Activated T-cell treated with anti-CD3 and anti-CD28 coated beads, Interleukin-2, amount 50 U/mL, for 4 hours (primary cell): ENCODE measurements around the gene FAM199X. TPM values are rescaled to one million over a fixed set of nuclear protein-coding genes. Genes with fewer than 3 reads are reported as not detected.
"Not testable (repeated sequence)": the region's sequence is repeated elsewhere in the genome, so short reads cannot be mapped to it uniquely, and the experiment has no call there.

Experiments used
- ATAC-seq, 2 donors: fragments of 200-7000 bp; cut with Tn5 transposase; one replicate each; pipeline ENCODE4 v1.10.0; 2021
- DNase-seq: peaks from one replicate; pipeline ENCODE4 v3.0.0-alpha.2; 2020
- H3K27me3 Mint-ChIP-seq: one replicate; pipeline ENCODE4 v1.8.0; 2021; ENCODE audit warnings: low read depth, mixed read lengths
- H3K36me3 Mint-ChIP-seq: one replicate; pipeline ENCODE4 v1.8.0; 2022; ENCODE audit warnings: mixed read lengths; ENCODE audit not compliant: insufficient read depth
- H3K4me1 Mint-ChIP-seq: one replicate; pipeline ENCODE4 v1.8.0; 2021; ENCODE audit warnings: low read depth, mixed read lengths
- H3K4me3 Mint-ChIP-seq: one replicate; pipeline ENCODE4 v1.8.0; 2021; ENCODE audit warnings: mild to moderate bottlenecking, moderate library complexity, mixed read lengths
- H3K9me3 Mint-ChIP-seq: one replicate; pipeline ENCODE4 v1.8.0; 2021; ENCODE audit warnings: mixed read lengths
- total RNA-seq, 3 donors: library from RNA; stranded (reverse); gene quantifications; one replicate each; pipeline ENCODE4 v1.2.1, GENCODE V29; 2021

The FAM199X gene
- total RNA-seq, 3 donors from 2014 or later, result 8.0 to 8.2 (median 8.1) TPM

DNA sequence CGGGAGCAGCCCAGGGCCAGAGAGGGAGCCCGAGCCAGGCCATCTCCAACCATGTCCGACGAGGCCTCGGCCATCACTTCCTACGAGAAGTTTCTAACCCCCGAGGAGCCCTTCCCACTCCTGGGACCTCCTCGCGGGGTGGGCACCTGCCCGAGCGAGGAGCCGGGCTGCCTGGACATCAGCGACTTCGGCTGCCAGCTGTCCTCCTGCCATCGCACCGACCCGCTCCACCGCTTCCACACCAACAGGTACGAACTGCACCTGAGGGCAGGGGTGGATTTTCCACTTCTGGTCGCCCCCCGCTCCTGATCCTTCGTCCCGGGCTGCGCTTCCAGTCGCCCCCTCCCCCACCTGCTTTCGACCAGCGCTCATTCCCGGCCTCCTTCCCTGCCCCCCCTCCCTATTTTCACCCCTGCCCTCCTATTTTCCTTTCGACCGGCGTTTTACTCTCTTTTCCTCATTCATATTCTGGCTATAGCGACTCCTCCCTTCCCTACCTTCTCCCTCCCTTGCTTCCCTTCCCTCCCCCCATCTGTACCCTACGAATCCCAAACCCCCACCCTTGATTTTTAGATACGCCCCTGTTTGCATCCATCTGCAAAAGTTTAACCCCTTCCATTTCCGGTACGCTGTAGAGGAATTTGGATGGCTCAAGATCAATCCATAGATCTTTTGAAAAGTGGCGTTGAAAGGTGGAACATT is 633 bp downstream of the FAM199X start:
- no peaks in the 10 kb centered on the region for H3K9me3 Mint-ChIP-seq
- no peak for DNase-seq
- peak in 1 of 2 donors; percentile 8 for ATAC-seq

GRCh38 chrX:104168127-104168526 is 1.9 kb downstream of the FAM199X start:
- H3K4me3 Mint-ChIP-seq, result peak overlapping the region; percentile 82
- no peak for DNase-seq
- H3K36me3 Mint-ChIP-seq, result peaks cover 3% of the 10 kb centered on the region
- H3K27me3 Mint-ChIP-seq, result no peaks in the 10 kb centered on the region
- peaks cover 29% of the 10 kb centered on the region for H3K4me1 Mint-ChIP-seq
- H3K9me3 Mint-ChIP-seq, result no peaks in the 10 kb centered on the region
- ATAC-seq, result no peak

More for the DNA sequence above, 633 bp downstream of the FAM199X start:
- Mint-ChIP-seq H3K36me3 (peaks cover 3% of the 10 kb centered on the region), H3K4me3 (peak overlapping the region; percentile 82), H3K27me3 (no peaks in the 10 kb centered on the region), H3K4me1 (peaks cover 29% of the 10 kb centered on the region)

DNA sequence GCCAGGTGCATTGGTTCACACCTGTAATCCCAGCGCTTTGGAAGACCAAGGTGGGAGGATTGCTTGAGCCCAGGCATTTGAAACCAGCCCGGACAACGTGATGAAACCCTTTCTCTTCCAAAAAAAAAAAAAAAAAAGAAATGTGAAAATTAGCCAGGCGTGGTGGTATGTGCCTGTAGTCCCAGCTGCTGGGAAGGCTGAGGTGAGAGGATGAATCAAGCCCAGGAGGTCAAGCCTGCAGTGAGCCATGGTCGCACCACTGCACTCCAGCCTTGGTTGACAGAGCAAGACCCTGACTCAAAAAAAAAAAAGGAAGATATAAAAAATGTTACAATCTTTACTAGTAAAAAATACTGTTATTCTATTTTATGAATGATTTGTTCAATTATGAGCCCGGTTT is 5.9 kb downstream of the FAM199X start:
- Mint-ChIP-seq H3K9me3 (no peaks in the 10 kb centered on the region), H3K27me3 (no peaks in the 10 kb centered on the region), H3K4me1 (peaks cover 27% of the 10 kb centered on the region), H3K36me3 (peaks cover 7% of the 10 kb centered on the region), H3K4me3 (no peak overlapping the region)
- no peak for ATAC-seq
- DNase-seq, result no peak

DNA sequence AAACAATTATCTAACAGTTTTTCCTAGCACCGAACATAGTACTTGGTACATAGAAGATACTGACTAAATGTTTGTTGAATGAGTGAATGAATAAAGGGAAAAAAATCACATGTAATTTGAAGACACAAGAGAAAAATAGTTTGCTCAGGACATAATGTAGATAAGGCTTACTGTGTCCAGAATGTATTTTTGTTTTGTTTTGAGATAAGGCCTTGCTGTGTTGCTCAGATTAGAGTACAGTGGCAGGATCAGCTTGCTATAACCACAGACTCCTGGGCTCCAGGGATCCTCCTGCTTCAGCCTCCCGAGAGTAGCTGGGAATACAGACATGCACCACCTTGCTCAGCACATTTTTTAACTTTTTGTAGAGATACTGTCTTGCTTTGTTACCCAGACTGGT is 6.5 kb downstream of the FAM199X start:
- Mint-ChIP-seq H3K27me3 (no peaks in the 10 kb centered on the region), H3K4me3 (no peak overlapping the region), H3K4me1 (peaks cover 22% of the 10 kb centered on the region), H3K36me3 (peaks cover 7% of the 10 kb centered on the region), H3K9me3 (no peaks in the 10 kb centered on the region)
- ATAC-seq (no peak), DNase-seq (no peak)

- no peaks in the 10 kb centered on the region for H3K9me3 Mint-ChIP-seq
- ATAC-seq, result no peak
- H3K27me3 Mint-ChIP-seq, result no peaks in the 10 kb centered on the region
Observed at GRCh38 chrX:104173841-104174240, 7.6 kb downstream of the FAM199X start.

GRCh38 chrX:104183685-104184084 is 17.4 kb downstream of the FAM199X start:
- ATAC-seq (peak; percentile 37 to 69), DNase-seq (no peak)
- H3K27me3 Mint-ChIP-seq, result no peaks in the 10 kb centered on the region
- peaks cover 19% of the 10 kb centered on the region for H3K4me1 Mint-ChIP-seq
- H3K4me3 Mint-ChIP-seq, result no peak overlapping the region
- H3K36me3 Mint-ChIP-seq, result peaks cover 11% of the 10 kb centered on the region
- no peaks in the 10 kb centered on the region for H3K9me3 Mint-ChIP-seq

More at GRCh38 chrX:104173841-104174240, 7.6 kb downstream of the FAM199X start:
- peaks cover 11% of the 10 kb centered on the region for H3K36me3 Mint-ChIP-seq
- no peak overlapping the region for H3K4me3 Mint-ChIP-seq
- peaks cover 13% of the 10 kb centered on the region for H3K4me1 Mint-ChIP-seq
- DNase-seq, result no peak

GRCh38 chrX:104187931-104188330 is 21.7 kb downstream of the FAM199X start:
- no peak overlapping the region for H3K4me3 Mint-ChIP-seq

GRCh38 chrX:104189837-104190236 is 23.6 kb downstream of the FAM199X start:
- peaks cover under 1% of the 10 kb centered on the region for H3K4me1 Mint-ChIP-seq
- no peaks in the 10 kb centered on the region for H3K9me3 Mint-ChIP-seq
- peak in 1 of 2 donors; percentile 41 for ATAC-seq
- H3K36me3 Mint-ChIP-seq, result peaks cover 15% of the 10 kb centered on the region
- DNase-seq, result no peak
- no peak overlapping the region for H3K4me3 Mint-ChIP-seq
- H3K27me3 Mint-ChIP-seq, result no peaks in the 10 kb centered on the region

More at GRCh38 chrX:104187931-104188330, 21.7 kb downstream of the FAM199X start:
- Mint-ChIP-seq H3K27me3 (no peaks in the 10 kb centered on the region), H3K4me1 (peaks cover 8% of the 10 kb centered on the region), H3K9me3 (no peaks in the 10 kb centered on the region), H3K36me3 (peaks cover 15% of the 10 kb centered on the region)
- no peak for DNase-seq
- no peak for ATAC-seq

DNA sequence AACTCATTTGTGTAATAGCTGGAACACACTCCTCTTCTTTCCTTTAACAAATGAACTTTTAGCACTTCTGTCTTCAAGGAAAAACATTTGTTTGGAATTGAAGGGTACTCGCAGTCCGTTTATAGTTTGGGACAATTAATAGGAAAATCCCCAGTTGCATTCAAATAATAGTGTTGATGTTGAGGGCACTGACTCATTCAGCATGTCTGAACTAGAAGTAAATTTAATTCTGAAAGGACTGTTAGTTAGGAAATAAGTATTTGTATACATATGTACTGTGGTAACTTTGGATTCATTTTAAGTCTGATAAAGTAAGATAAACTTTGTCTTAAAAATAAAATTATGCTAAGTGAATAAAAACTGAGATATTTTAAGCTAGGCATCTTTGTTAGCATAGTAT is 27.2 kb downstream of the FAM199X start:
- Mint-ChIP-seq H3K27me3 (no peaks in the 10 kb centered on the region), H3K9me3 (no peaks in the 10 kb centered on the region), H3K4me3 (no peak overlapping the region), H3K4me1 (peaks cover 4% of the 10 kb centered on the region), H3K36me3 (peaks cover 9% of the 10 kb centered on the region)
- ATAC-seq, result no peak
- no peak for DNase-seq

DNA sequence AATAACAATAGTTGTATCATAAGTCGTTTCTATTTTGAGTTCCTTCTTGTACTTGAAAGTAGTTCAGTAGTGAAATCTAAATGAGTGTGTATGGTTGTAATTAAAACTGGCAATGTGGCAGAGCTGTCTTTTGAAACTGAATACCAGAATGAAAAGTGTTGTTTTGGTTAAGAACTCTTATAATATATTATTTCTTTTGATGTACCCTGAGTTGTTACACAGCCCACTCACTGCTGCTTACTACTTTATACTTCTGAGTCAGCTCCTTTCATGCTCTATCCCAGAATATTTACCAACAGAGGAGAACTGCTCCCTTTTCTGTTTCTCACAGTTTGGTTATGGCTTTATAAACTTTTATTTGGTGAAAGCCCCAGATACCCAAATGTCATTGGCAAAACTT is 28.8 kb downstream of the FAM199X start:
- peaks cover 9% of the 10 kb centered on the region for H3K36me3 Mint-ChIP-seq
- no peaks in the 10 kb centered on the region for H3K27me3 Mint-ChIP-seq
- H3K4me3 Mint-ChIP-seq, result no peak overlapping the region
- ATAC-seq, result peak in 1 of 2 donors; percentile 59
- H3K9me3 Mint-ChIP-seq, result no peaks in the 10 kb centered on the region
- peaks cover 4% of the 10 kb centered on the region for H3K4me1 Mint-ChIP-seq
- DNase-seq, result no peak

DNA sequence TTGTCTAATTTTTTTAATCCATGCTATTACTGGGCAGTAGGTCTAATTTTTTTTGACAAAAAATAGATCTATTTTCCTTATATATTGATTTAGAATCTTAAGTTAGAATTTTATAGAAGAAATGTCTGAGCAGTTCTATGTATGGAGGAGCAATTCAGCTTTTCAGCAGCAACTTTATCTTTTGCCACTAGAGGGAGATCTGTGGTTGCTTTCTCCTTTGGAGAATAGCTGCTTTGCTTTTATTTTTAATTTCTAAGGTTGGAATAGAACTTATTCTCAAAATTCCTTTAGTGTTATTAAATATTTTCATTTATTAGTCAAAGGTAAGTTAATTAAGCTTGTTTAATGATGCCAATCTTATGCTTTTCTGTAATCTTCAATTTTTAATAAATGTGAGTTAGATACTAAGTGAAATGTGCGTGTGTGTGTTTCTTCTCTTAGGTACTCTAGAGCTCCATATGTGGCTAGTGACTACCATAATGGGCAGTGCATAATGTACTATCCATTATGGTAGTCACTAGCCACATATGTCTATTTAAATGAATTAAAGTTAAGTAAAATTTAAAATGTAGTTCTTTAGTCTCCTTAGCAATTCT is 29.3 kb downstream of the FAM199X start:
- ATAC-seq (peak in 1 of 2 donors; percentile 50), DNase-seq (no peak)
- no peak overlapping the region for H3K4me3 Mint-ChIP-seq
- no peaks in the 10 kb centered on the region for H3K9me3 Mint-ChIP-seq
- H3K36me3 Mint-ChIP-seq, result peaks cover 7% of the 10 kb centered on the region
- no peaks in the 10 kb centered on the region for H3K27me3 Mint-ChIP-seq
- peaks cover 4% of the 10 kb centered on the region for H3K4me1 Mint-ChIP-seq

DNA sequence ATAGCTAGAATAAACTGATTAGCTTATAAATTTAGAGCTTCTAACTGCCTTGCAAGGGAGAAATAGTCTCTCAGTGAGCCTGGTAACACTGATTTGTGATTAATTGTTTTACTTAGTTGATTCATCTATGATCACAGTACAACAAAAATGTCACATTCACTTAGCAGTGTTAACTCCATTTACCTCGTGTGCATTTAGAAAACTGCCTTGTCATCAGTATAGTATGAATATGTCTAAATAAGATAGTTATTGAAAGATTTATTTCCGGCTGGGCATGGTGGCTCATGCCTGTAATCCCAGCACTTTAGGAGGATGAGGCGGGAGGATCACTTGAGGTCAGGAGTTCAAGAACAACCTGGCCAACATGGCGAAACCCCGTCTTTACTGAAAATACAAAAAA is 39.3 kb downstream of the FAM199X start:
- no peaks in the 10 kb centered on the region for H3K27me3 Mint-ChIP-seq
- DNase-seq (no peak), ATAC-seq (no peak)
- peaks cover 1% of the 10 kb centered on the region for H3K36me3 Mint-ChIP-seq
- no peaks in the 10 kb centered on the region for H3K4me1 Mint-ChIP-seq
- H3K4me3 Mint-ChIP-seq, result no peak overlapping the region
- no peaks in the 10 kb centered on the region for H3K9me3 Mint-ChIP-seq

DNA sequence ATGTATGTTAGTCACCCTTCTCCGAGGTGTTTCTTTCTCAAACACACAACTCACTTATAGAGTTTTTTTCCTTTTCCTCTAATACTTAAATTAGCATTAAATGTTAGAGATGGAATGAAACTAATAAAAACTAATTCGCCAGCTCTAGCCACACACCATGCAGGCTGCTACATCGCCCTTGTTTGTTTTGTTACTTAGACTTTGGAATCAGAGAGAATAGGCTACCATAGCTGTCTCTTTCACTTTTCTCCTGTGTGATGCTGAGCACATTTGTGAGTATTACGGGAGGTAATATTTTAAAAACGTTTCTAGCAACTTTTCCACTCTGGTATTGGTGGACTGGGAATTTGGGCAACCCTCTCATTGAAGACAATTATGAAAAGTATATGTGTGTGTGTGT is 44.9 kb downstream of the FAM199X start:
- Mint-ChIP-seq H3K9me3 (no peaks in the 10 kb centered on the region), H3K4me1 (no peaks in the 10 kb centered on the region), H3K4me3 (no peak overlapping the region), H3K27me3 (no peaks in the 10 kb centered on the region), H3K36me3 (no peaks in the 10 kb centered on the region)
- DNase-seq, result no peak
- no peak for ATAC-seq

DNA sequence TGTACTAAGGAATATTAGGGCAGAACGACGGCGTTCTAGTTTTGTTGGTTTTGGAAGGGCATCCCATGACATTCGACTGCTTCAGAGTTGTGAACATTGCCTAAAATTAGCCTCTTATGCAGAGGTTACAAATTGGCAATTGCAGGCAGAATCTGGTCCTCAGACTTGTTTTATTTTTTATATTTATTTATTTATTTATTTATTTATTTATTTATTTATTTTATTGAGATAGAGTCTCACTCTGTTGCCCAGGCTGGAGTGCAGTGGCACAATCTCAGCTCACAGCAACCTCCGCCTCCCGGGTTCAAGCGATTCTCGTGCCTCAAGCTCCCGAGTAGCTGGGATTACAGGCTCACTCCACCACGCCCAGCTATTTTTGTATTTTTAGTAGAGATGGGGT is 63.8 kb downstream of the FAM199X start:
- not testable (repeated sequence) for H3K36me3 Mint-ChIP-seq, H3K9me3 Mint-ChIP-seq, H3K27me3 Mint-ChIP-seq, H3K4me3 Mint-ChIP-seq, ATAC-seq, H3K4me1 Mint-ChIP-seq, DNase-seq
